Measurements from ENCODE around the gene FIP1L1. TPM values are rescaled to one million over a fixed set of nuclear protein-coding genes. Genes with fewer than 3 reads are reported as not detected.

The FIP1L1 gene
- total and polyA plus RNA-seq, 9 of the 15 experiments (the other 6 are each of a cell fraction or from before 2014, with no cell fraction given): 34.6 to 137 (median 72.0) TPM

DNA sequence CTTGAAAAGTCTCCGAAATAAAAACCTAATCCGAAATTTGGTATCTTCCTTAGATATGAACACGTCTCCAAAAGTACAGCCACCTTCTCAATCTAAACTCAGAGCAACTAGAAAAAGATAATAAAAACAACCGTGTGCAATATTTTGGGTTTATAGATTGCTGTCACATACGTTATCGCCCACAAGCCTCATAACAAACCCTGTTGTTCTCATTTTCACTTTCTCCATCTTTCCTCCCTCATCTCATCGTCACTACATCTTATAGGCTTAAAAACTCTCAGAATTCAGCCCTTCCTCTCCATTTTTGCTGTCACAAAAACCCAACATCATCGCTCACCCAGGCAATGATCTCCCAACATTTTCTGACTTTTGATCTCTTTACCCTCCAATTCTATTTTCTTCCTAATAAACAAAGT lies 11.1 kb upstream of the FIP1L1 start:
- CTCF ChIA-PET (ENCODE audit: low intra/inter-chr PET ratio): no interaction called here
- H3K4me2 ChIP-seq (ENCODE audit: insufficient read depth, low read length): peak overlapping the region; percentile 98
- peak overlapping the region; percentile 90 for H2AFZ ChIP-seq (ENCODE audit: low read depth, low read length)
- no peak for ATAC-seq
- no peaks in the 10 kb centered on the region for H3K9me1 ChIP-seq (ENCODE audit: control insufficient read depth, insufficient read depth, low read length)
- no peaks in the 10 kb centered on the region for H3K27me3 ChIP-seq (ENCODE audit: control insufficient read depth in 2 of 2, insufficient read depth in 2 of 2, low read length in 2 of 2)
- H3K79me2 ChIP-seq (ENCODE audit: control insufficient read depth, insufficient read depth, low read length): peaks cover 45% of the 10 kb centered on the region
- H4K20me1 ChIP-seq (replicated peaks; ENCODE audit: control insufficient read depth, insufficient read depth, low read length): no peaks in the 10 kb centered on the region
- H3K9me3 ChIP-seq (replicated peaks; ENCODE audit: control insufficient read depth, insufficient read depth, low read depth, low read length): no peaks in the 10 kb centered on the region
- no peak for FAIRE-seq
- peaks cover 5 to 12% of the 10 kb centered on the region in 2 experiments for H3K4me1 ChIP-seq (replicated peaks in 1 of 2; ENCODE audit: control insufficient read depth in 2 of 2, insufficient read depth in 2 of 2, low read length in 2 of 2)
- WGBS (ENCODE audit: insufficient coverage, low coverage, missing lambda C conversion rate): 11% methylated on average over 8 of the region's 8 CpGs
- peak overlapping the region; percentile 23; the same call in 1 of the 3 replicates for H3K27ac ChIP-seq (ENCODE audit: extremely low read depth, low read depth, low read length)
- BruUV-seq (replicated peaks): TSS peak; percentile 81
- peak overlapping the region; percentile 82 to 95; a peak in 3 of 4 replicates for H3K9ac ChIP-seq (ENCODE audit: insufficient read depth in 1 of 2, low read depth in 2 of 2, low read length in 2 of 2)
- in situ Hi-C loops (cut with MboI): no loop called here
- peak overlapping the region; percentile 93 for H3K4me3 ChIP-seq
- no peak for DNase-seq (ENCODE audit: extremely low read depth in 1 of 4, low spot score in 3 of 4)
- POLR2A ChIA-PET: interaction anchor here (0.7 to 1.4 kb wide), 3 partner anchors 9 to 1394 kb away, joined by 3 to 5 read pairs (median 4); partner anchors contain the start of gene FIP1L1
- intact Hi-C loops (cut with micrococcal nuclease): no loop called here
- peaks cover 4% of the 10 kb centered on the region; the same call in 2 of the 3 replicates for H3K36me3 ChIP-seq (ENCODE audit: control insufficient read depth, insufficient read depth, low read length)
- TF ChIP-seq ZNF274 (IDR thresholded peaks at IDR 0.05; ENCODE audit: borderline replicate concordance, low read depth, low read length): no peak
- no peak for TF ChIP-seq LEF1 (IDR thresholded peaks at IDR 0.05)
- TF ChIP-seq ZNF551 (CRISPR knock-in tag; IDR thresholded peaks at IDR 0.05): no peak
- TF ChIP-seq SMARCA4 (IDR thresholded peaks at IDR 0.05): peak; percentile 66
- TF ChIP-seq FUS (optimal IDR thresholded peaks at IDR 0.05; ENCODE audit: low read depth, low read length): no peak
- TF ChIP-seq POLR2AphosphoS5 (IDR thresholded peaks at IDR 0.05; ENCODE audit: control insufficient read depth, insufficient read depth, low read depth, low read length): no peak
- TF ChIP-seq SMARCE1 (IDR thresholded peaks at IDR 0.05): 0 out of 2 replicates have a peak, but pooled peaks have one; percentile 61
- TF ChIP-seq ETV1 (tag; conservative IDR thresholded peaks at IDR 0.05; ENCODE audit: low read depth): no peak
- TF ChIP-seq HMGN3 (IDR thresholded peaks at IDR 0.05; ENCODE audit: borderline replicate concordance, extremely low read depth, insufficient read length, low read depth, low read length): no peak
- TF ChIP-seq, protein P1, sequence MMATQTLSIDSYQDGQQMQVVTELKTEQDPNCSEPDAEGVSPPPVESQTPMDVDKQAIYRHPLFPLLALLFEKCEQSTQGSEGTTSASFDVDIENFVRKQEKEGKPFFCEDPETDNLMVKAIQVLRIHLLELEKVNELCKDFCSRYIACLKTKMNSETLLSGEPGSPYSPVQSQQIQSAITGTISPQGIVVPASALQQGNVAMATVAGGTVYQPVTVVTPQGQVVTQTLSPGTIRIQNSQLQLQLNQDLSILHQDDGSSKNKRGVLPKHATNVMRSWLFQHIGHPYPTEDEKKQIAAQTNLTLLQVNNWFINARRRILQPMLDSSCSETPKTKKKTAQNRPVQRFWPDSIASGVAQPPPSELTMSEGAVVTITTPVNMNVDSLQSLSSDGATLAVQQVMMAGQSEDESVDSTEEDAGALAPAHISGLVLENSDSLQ (IDR thresholded peaks at IDR 0.05): no peak; the same call in 1 of the 2 replicates
- TF ChIP-seq ATF7 (IDR thresholded peaks at IDR 0.05): no peak
- no peak for TF ChIP-seq ZNF584 (CRISPR knock-in tag; IDR thresholded peaks at IDR 0.05; ENCODE audit: low read depth)
- TF ChIP-seq FOXM1 (IDR thresholded peaks at IDR 0.05; ENCODE audit: low read depth): no peak
- no peak for TF ChIP-seq FOXM1 (CRISPR knock-in tag; IDR thresholded peaks at IDR 0.05; ENCODE audit: low read depth)
- TF ChIP-seq PHB (CRISPR knock-in tag; IDR thresholded peaks at IDR 0.05): no peak
- TF ChIP-seq ZNF174 (CRISPR knock-in tag; IDR thresholded peaks at IDR 0.05): no peak
- 0 out of 2 replicates have a peak, but pooled peaks have one; percentile 40 for TF ChIP-seq NFATC3 (IDR thresholded peaks at IDR 0.05)
- no peak for TF ChIP-seq NFE2 (IDR thresholded peaks at IDR 0.05; ENCODE audit: low read depth)
- TF ChIP-seq NFE2L1 (tag; IDR thresholded peaks at IDR 0.05; ENCODE audit: borderline replicate concordance, low read depth): no peak
- TF ChIP-seq, protein P2, sequence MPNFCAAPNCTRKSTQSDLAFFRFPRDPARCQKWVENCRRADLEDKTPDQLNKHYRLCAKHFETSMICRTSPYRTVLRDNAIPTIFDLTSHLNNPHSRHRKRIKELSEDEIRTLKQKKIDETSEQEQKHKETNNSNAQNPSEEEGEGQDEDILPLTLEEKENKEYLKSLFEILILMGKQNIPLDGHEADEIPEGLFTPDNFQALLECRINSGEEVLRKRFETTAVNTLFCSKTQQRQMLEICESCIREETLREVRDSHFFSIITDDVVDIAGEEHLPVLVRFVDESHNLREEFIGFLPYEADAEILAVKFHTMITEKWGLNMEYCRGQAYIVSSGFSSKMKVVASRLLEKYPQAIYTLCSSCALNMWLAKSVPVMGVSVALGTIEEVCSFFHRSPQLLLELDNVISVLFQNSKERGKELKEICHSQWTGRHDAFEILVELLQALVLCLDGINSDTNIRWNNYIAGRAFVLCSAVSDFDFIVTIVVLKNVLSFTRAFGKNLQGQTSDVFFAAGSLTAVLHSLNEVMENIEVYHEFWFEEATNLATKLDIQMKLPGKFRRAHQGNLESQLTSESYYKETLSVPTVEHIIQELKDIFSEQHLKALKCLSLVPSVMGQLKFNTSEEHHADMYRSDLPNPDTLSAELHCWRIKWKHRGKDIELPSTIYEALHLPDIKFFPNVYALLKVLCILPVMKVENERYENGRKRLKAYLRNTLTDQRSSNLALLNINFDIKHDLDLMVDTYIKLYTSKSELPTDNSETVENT (CRISPR knock-in tag; IDR thresholded peaks at IDR 0.05): no peak
- TF ChIP-seq ZNF354B (CRISPR knock-in tag; IDR thresholded peaks at IDR 0.05): no peak

All from K562 (cell line).